Measurements from ENCODE around the gene TAS2R4.
"Not testable (repeated sequence)": the region's sequence is repeated elsewhere in the genome, so short reads cannot be mapped to it uniquely, and the experiment has no call there.

TAS2R4 gene

GRCh38 chr7:141776374-141776773, at the start of gene TAS2R4:
TSS of gene TAS2R4 (plus strand) at chr7:141776674. CDS start at chr7:141778489, 1,815 bp downstream.
- DNase-seq (ENCODE audit: low read depth) = no peak

GRCh38 chr7:141729020-141729419, 47.5 kb upstream of the TAS2R4 start:
- DNase-seq (ENCODE audit: low read depth) = no peak

- DNase-seq (ENCODE audit: low read depth) = no peak
Observed at GRCh38 chr7:141731476-141732149, 44.9 kb upstream of the TAS2R4 start.

- DNase-seq (ENCODE audit: low read depth) = peak; percentile 15
Observed at GRCh38 chr7:141737118-141737835, 39.2 kb upstream of the TAS2R4 start.

- DNase-seq (ENCODE audit: low read depth) = peak; percentile 86
Observed at GRCh38 chr7:141737836-141738591, 38.5 kb upstream of the TAS2R4 start, which contains the start of gene SSBP1. TSS of gene SSBP1 (plus strand) at chr7:141738358. CDS start at chr7:141739167, 809 bp downstream.

GRCh38 chr7:141738592-141739013, 37.9 kb upstream of the TAS2R4 start:
- DNase-seq (ENCODE audit: low read depth) = no peak

- DNase-seq (ENCODE audit: low read depth) = no peak
Observed at GRCh38 chr7:141739250-141739649, 37.2 kb upstream of the TAS2R4 start.

GRCh38 chr7:141742229-141742628, 34.2 kb upstream of the TAS2R4 start:
- DNase-seq (ENCODE audit: low read depth) = no peak

GRCh38 chr7:141744131-141744530, 32.3 kb upstream of the TAS2R4 start:
- no peak for DNase-seq (ENCODE audit: low read depth)

GRCh38 chr7:141748396-141748795, 28.1 kb upstream of the TAS2R4 start:
- DNase-seq (ENCODE audit: low read depth) = no peak

- DNase-seq (ENCODE audit: low read depth) = not testable (repeated sequence)
Observed at GRCh38 chr7:141751904-141752303, 24.6 kb upstream of the TAS2R4 start.

DNA sequence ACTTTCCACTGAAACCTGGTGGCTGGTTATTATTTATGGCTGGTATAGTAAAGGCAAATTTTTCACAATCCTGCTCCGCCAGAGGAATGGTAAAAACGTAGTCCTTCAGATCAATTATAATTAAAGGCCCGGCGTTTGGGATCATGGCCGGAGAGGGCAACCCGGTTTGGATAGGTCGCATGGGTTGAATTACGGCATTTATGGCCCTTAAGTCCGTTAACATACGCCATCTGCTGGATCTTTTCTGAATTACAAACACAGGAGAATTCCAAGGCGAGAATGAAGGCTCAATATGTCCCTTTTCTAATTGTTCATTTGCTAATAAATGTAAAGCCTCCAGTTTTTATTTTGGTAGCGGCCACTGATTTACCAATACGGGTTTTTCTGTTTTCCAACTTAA, 23.8 kb upstream of the TAS2R4 start:
- DNase-seq (ENCODE audit: low read depth) = no peak

DNA sequence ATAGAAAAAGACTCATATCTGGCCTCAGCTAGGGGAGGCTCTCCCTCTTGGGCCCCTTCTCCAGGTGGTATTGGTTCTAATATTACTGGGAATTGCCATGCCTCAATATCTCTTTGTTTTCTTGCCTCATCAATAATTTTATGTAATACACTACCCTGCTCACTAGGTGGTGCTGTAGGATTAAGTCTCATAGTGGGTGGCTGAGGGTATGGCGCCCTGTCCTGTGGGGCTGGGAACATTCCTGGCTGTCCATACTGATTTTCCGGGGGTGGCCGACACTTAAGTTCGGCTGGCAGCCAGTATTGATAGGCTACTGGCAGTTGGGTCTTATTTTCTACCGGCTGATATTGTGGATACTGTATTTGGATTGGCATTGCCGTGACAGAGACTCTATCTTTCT, 21.5 kb upstream of the TAS2R4 start:
- DNase-seq (ENCODE audit: low read depth) = no peak

DNA sequence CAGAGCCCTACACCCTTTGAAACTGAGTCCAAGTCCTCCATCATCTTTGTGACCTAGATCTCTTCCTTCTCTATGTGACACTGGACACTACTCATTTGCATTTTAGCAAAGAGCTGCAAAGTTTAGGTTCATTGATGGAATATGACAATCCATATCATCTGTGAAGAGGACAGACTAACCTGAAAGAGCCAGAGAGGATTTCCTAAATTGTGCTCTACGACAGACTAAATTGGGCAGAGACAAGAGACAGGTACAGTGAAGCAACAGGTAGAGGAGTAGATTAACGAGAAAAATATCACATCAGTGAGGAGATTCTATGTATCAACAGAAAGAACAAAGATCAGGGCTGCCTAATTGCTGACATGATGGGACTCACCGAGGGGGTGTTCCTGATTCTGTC, 12.7 kb upstream of the TAS2R4 start, which contains the start of gene TAS2R3:
TSS of gene TAS2R3 (plus strand) at position 301 of the 400 bp plus-strand sequence. CDS start at position 363, 62 bp downstream.
- DNase-seq (ENCODE audit: low read depth) = no peak

GRCh38 chr7:141770083-141770583, 6.3 kb upstream of the TAS2R4 start:
- not testable (repeated sequence) for DNase-seq (ENCODE audit: low read depth)

DNA sequence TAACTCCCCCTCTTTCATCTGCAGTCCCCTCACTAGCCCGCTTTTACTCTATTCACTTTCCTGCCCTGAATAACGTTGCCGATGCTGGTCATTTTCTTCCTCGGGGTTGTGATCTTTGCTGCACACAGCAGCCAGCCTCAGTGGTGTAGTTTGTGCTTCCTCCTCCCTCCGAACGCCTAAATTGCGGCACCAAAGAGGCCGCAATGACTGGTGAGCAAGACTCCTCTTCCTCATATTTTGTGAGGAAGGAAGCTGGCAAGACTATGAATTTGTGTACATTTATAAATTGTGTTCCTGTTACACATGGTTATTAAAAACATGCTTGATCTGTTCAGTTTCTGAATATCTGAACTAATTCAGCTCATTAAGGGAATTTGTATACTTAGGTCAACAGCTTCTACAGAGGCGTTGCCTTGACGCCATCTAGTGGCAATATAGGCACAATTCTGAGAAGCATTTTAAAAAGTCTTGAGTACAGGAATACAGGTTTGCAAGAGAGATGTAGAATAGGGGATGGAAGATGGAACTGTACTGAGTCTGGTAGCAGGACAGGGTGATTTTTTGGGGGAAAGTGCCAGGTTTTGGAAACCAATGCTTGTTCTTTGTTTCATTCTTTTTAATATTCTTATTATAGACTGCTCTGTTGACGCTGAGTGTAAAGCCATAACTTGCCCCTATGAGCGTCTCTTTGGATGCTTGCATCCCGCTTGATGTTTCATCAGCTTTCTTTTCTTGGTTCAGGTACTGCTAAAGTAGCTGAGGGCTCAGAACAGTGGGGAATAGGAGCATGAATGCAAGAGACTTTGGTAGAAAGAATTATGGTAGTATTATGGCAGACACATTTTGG, 9.5 kb downstream of the TAS2R4 start:
- DNase-seq (ENCODE audit: low read depth) = no peak

DNA sequence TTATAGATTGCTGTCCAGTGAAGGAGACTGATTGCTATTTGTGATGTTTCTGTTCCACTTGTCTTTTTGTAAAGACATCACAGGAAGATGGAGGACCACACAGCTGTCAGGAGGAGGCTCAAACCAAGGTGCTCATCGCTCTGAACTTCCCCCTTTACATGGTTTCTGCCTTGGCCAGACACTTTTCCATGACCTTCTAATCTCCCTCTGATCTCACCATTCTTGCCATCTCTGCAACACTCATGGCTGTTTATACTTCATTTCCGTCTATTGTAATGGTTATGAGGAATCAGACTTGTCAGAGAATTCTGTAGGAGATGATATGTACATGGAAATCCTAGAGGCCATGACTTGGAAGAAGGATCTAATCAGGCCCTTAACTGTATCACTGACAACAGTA, 11.8 kb downstream of the TAS2R4 start:
- no peak for DNase-seq (ENCODE audit: low read depth)

DNA sequence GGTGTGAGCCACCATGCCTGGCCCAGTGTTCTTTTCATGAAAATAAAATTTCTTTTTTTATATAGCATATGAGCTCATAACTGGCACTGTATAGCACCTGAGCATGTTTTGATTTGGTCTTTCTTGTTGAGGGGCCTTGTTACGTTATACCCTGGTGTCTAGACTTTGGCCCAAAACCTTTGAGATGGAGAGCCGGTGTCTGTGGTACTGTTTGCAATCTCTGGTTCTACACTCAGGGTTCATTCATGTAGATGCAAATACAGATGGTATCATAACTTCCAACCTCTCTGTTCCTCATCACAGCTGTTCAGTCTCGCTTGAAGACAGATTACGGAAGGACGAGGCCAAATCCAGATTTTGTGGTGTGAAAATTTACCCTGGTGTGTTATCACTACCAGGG, 13.4 kb downstream of the TAS2R4 start, which contains the start of gene TAS2R5:
TSS of gene TAS2R5 (plus strand) at position 301 of the 400 bp plus-strand sequence. CDS start 145 bp downstream, outside the sequence.
- DNase-seq (ENCODE audit: low read depth) = no peak

GRCh38 chr7:141792526-141792925, 16.1 kb downstream of the TAS2R4 start:
- no peak for DNase-seq (ENCODE audit: low read depth)

DNA sequence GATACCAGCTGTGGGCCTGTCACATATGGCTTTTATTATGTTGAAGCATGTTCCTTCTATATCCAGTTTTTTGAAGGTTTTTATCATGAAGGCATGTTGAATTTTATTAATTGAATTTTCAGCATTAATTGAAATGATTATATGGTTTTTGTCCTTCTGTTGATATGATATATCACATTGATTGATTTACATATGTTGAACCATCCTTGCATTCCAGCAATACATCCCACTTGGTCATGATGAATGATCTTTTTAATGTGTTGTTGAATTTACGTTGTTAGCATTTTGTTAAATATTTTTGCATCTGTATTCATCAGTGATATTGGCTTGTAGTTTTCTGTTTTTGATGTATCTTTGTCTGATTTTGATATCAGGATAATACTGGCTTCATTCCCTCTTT, 43.6 kb downstream of the TAS2R4 start:
- no peak for DNase-seq (ENCODE audit: low read depth)

DNA sequence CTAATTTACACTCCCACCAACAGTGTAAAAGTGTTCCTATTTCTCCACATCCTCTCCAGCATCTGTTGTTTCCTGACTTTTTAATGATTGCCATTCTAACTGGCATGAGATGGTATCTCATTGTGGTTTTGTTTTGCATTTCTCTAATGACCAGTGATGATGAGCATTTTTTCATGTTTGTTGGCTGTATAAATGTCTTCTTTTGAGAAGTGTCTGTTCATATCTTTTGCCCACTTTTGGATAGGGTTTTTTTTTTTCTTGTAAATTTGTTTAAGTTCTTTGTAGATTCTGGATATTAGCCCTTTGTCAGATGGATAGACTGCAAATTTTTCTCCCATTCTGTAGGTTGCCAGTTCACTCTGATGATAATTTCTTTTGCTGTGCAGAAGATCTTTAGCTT, 46.0 kb downstream of the TAS2R4 start:
- DNase-seq (ENCODE audit: low read depth) = not testable (repeated sequence)
